GM12801 (cell line): Measurements from ENCODE around the gene FAM162B.

Experiments
- TF ChIP-seq, protein P1 (sequence below): IDR thresholded peaks from one replicate; pipeline ENCODE4 v1.5.1; 2011; ENCODE audit warnings: control low read depth; ENCODE audit not compliant: insufficient read length; ENCODE audit errors: extremely low read depth

Gene FAM162B

DNA sequence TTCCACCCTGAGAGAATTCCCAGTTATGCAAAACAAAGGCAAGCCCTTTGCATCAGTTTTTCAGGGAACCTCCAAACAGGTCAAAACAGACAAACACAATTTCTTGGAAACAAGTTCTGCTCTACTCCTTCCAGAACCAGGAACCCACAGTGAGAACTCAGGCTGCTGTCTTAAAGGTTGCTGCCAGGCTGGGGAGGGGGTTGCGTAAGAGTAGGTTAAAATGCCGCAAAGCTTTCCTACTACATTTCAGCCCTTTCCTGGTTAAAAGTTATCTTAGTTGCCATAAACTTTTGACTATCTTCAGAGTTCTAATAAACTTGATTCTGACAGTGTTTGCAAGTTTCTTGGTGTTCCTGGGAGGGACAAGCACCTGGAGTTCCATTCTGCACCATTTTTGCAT is 50.8 kb downstream of the FAM162B start:
- TF ChIP-seq, protein P1, sequence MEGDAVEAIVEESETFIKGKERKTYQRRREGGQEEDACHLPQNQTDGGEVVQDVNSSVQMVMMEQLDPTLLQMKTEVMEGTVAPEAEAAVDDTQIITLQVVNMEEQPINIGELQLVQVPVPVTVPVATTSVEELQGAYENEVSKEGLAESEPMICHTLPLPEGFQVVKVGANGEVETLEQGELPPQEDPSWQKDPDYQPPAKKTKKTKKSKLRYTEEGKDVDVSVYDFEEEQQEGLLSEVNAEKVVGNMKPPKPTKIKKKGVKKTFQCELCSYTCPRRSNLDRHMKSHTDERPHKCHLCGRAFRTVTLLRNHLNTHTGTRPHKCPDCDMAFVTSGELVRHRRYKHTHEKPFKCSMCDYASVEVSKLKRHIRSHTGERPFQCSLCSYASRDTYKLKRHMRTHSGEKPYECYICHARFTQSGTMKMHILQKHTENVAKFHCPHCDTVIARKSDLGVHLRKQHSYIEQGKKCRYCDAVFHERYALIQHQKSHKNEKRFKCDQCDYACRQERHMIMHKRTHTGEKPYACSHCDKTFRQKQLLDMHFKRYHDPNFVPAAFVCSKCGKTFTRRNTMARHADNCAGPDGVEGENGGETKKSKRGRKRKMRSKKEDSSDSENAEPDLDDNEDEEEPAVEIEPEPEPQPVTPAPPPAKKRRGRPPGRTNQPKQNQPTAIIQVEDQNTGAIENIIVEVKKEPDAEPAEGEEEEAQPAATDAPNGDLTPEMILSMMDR: no peak

DNA sequence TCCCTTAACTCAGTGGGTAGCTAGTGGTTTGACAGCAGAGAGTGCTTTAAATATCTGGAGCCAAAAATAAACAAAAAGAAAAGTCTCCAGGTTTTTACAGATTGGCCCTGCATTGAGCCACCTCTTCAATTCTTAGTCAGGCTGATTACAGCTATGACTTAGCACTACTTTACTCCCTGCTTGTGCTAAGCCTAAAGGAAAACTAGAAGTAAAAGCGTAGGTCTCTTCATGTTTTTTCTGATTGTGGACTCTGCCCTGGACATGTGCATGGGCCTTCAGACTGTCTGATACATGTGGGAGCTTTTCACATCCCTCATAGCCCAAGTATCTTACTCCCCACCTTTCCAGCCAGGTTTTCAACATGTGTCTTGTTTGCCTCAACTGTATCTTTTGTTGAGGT is 51.2 kb downstream of the FAM162B start:
- TF ChIP-seq, protein P1: no peak

DNA sequence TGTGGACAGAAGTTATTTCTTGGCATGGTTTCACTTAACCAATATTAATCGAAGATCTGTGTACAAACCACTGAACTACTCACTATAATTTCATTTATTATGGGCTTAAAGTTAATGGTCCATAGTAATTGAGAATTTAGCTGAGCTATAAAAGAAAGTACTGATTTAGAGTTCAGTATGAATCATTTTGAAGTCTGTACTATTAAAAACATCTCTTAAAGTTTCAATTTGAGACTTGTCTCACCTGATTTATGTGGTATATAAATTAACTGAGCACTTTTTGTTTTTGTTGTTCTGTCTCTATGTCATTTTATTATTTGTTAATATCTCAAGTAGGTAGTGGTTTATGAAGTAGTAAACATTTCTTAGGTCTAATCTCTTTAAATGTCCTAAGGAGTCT is 59.6 kb downstream of the FAM162B start:
- TF ChIP-seq, protein P1: no peak
